GM21390 (cell line): ENCODE measurements around the gene NAA80.

Source experiments
- ATAC-seq: cut with Tn5 transposase; IDR thresholded peaks from one replicate; pipeline ENCODE4 v1.9.1; 2021; ENCODE audit not compliant: unreplicated experiment

NAA80 gene

GRCh38 chr3:50330330-50330729, 31.1 kb upstream of the NAA80 start:
- ATAC-seq, result no peak

GRCh38 chr3:50327943-50328691, 28.9 kb upstream of the NAA80 start, which contains the start of gene TUSC2:
Gene TUSC2 (minus strand): TSS chr3:50328223. CDS start chr3:50328099, 124 bp downstream.
- ATAC-seq, result peak; percentile 89

- no peak for ATAC-seq
Measured at GRCh38 chr3:50327129-50327528, 27.9 kb upstream of the NAA80 start.

- no peak for ATAC-seq
Measured at GRCh38 chr3:50326182-50326541, 27.0 kb upstream of the NAA80 start.

- ATAC-seq, result no peak
Measured at GRCh38 chr3:50325497-50326181, 26.4 kb upstream of the NAA80 start.

- ATAC-seq, result no peak
Measured at GRCh38 chr3:50325113-50325480, 25.9 kb upstream of the NAA80 start.

- ATAC-seq, result no peak
Measured at GRCh38 chr3:50324351-50325112, 25.3 kb upstream of the NAA80 start.

GRCh38 chr3:50323614-50324199, 24.5 kb upstream of the NAA80 start:
- ATAC-seq, result no peak

- ATAC-seq, result no peak
Measured at GRCh38 chr3:50323092-50323600, 23.9 kb upstream of the NAA80 start.

- ATAC-seq, result no peak
Measured at GRCh38 chr3:50322386-50323091, 23.3 kb upstream of the NAA80 start, which contains the start of gene HYAL2. Gene HYAL2 (minus strand): TSS chr3:50322745. CDS start chr3:50320489, 2,256 bp downstream.

GRCh38 chr3:50322115-50322385, 22.8 kb upstream of the NAA80 start:
- no peak for ATAC-seq

GRCh38 chr3:50321336-50322114, 22.3 kb upstream of the NAA80 start:
- ATAC-seq, result peak; percentile 77

- ATAC-seq, result peak; percentile 51
Measured at GRCh38 chr3:50320853-50321335, 21.7 kb upstream of the NAA80 start.

GRCh38 chr3:50319894-50320625, 20.9 kb upstream of the NAA80 start:
- ATAC-seq, result no peak

- no peak for ATAC-seq
Measured at GRCh38 chr3:50319181-50319893, 20.1 kb upstream of the NAA80 start.

GRCh38 chr3:50318615-50319014, 19.4 kb upstream of the NAA80 start:
- no peak for ATAC-seq

GRCh38 chr3:50318163-50318562, 19.0 kb upstream of the NAA80 start:
- ATAC-seq, result no peak

GRCh38 chr3:50317300-50317699, 18.1 kb upstream of the NAA80 start:
- no peak for ATAC-seq
